ENCODE results near the gene MAGEA2B. TPM values are rescaled to one million over a fixed set of nuclear protein-coding genes. Genes with fewer than 3 reads are reported as not detected.
"Not testable (repeated sequence)": the region's sequence is repeated elsewhere in the genome, so short reads cannot be mapped to it uniquely, and the experiment has no call there.

MAGEA2B gene
- total and polyA plus RNA-seq, 9 of the 15 experiments (the other 6 are each of a cell fraction or from before 2014, with no cell fraction given), result 1.9 to 53.3 (median 10.0) TPM

- ATAC-seq; H2AFZ ChIP-seq (ENCODE audit: low read depth, low read length); CTCF ChIA-PET (ENCODE audit: low intra/inter-chr PET ratio); intact Hi-C loops (cut with micrococcal nuclease); FAIRE-seq; POLR2A ChIA-PET; H3K9me1 ChIP-seq (ENCODE audit: control insufficient read depth, insufficient read depth, low read length); in situ Hi-C loops (cut with MboI); H4K20me1 ChIP-seq (replicated peaks; ENCODE audit: control insufficient read depth, insufficient read depth, low read length); H3K4me1 ChIP-seq (replicated peaks in 1 of 2; ENCODE audit: control insufficient read depth in 2 of 2, insufficient read depth in 2 of 2, low read length in 2 of 2); H3K9me3 ChIP-seq (replicated peaks; ENCODE audit: control insufficient read depth, insufficient read depth, low read depth, low read length); H3K27me3 ChIP-seq (ENCODE audit: control insufficient read depth in 2 of 2, insufficient read depth in 2 of 2, low read length in 2 of 2): not testable (repeated sequence)
- Histone ChIP-seq H3K4me3 (peak overlapping the region; percentile 77), H3K9ac (ENCODE audit: insufficient read depth in 1 of 2, low read depth in 2 of 2, low read length in 2 of 2) (peak overlapping the region; percentile 89 to 95), H3K27ac (ENCODE audit: extremely low read depth, low read depth, low read length) (peak overlapping the region; percentile 79), H3K4me2 (ENCODE audit: insufficient read depth, low read length) (peak overlapping the region; percentile 80), H3K36me3 (ENCODE audit: control insufficient read depth, insufficient read depth, low read length) (peaks cover 30% of the 10 kb centered on the region), H3K79me2 (ENCODE audit: control insufficient read depth, insufficient read depth, low read length) (peaks cover 48% of the 10 kb centered on the region)
- DNase-seq (ENCODE audit: extremely low read depth in 1 of 4, low spot score in 3 of 4), result peak in 2 of 4 experiments; percentile 16 to 28
- TSS peak; percentile 61 for BruUV-seq (replicated peaks)
- peak in 1 of 3 experiments; percentile 21 for TF ChIP-seq YY1 (IDR thresholded peaks at IDR 0.05; ENCODE audit: borderline replicate concordance in 1 of 3, control insufficient read depth in 1 of 3, extremely low read depth in 1 of 3, insufficient read depth in 3 of 3, insufficient read length in 1 of 3, insufficient replicate concordance in 2 of 3, low read depth in 1 of 3, low read length in 2 of 3)
- peak; percentile 50; the same call in 1 of the 2 replicates for TF ChIP-seq POLR2G (IDR thresholded peaks at IDR 0.05; ENCODE audit: low read depth, low read length)
- TF ChIP-seq ZFX (CRISPR knock-in tag; IDR thresholded peaks at IDR 0.05), result peak; percentile 17; the same call in 1 of the 2 replicates
- TF ChIP-seq RBFOX2 (IDR thresholded peaks at IDR 0.05; ENCODE audit: low read depth, low read length), result peak; percentile 67
- WGBS (ENCODE audit: insufficient coverage, low coverage, missing lambda C conversion rate), result 0% methylated on average over 8 of the region's 22 CpGs
Measured at GRCh38 chrX:152734143-152734858, 19.9 kb downstream of the MAGEA2B start.

Data from K562 (cell line).